Femur (tissue), 1 donor: ENCODE data around the gene HCN4.
A peak's percentile ranks its signal among the peaks of the same experiment; 100 is the strongest.

Experiments
- DNase-seq: peaks from one replicate; pipeline ENCODE4 v3.0.0-alpha.2; 2017

HCN4 gene

DNA sequence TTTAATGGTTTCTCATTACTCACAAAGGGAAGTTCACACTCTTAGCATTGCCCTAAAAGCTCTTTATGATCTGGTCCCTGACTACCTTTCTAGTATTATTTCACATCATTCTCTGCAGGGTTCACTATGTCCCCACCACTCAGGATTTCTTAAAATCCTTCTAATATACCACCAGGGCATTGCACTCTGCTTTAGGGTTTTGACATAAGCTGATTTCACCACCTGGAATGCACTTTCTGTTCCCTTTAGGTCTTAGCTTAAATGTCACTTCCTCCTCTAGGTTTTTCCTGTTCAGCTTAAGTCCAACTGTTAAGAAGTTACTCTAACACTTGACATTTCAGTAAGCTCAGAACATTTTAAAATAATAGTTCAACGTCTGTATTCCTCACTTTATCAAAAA is 81.7 kb downstream of the HCN4 start:
- no peak for DNase-seq

DNA sequence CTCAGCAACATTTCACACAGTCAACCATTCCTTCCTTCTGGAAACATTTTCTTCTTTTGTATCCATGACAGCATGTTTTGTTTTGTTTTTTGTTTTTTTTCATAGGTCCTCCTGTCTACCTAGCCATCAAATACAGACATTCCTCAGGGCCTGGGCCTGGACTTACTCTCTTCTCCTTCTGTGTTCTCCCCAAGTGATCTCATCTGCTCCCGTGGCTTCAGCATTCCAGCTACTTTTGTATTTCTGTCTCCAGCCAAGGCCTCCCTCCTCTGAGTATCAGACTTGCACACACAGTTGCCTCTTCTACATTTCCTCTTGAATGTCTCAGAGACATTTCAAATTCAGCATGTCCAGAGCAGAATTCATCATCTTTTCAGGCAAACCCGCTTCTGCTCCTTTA is 82.4 kb downstream of the HCN4 start:
- DNase-seq: no peak

DNA sequence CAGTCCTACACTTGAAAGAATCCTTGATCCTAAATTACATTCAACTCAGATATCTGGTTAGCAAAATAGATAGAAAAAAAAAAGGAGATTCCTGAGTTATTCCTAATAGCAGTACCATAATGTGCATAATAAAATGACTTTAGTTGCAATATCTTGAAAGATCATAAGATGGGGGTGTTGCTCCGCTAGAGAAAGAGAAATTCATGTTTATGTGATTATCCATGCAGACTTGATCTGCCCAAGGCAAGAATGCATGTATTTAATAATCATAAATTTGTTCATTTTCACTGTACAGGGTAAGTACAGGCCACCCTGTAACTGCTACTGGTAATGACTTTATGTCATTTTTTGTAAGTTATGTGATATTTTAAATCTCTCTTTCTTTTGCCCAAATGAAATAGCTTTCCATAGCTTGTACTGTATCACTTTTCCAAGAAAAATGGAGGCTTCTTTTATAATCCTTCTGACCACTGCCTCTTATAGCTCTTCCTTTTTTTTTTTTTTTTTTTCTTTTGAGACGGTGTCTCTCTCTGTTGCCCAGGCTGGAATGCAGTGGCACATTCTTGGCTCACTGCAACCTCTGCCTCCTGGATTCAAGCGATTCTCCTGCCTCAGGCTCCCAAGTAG is 84.6 kb downstream of the HCN4 start:
- no peak for DNase-seq

DNA sequence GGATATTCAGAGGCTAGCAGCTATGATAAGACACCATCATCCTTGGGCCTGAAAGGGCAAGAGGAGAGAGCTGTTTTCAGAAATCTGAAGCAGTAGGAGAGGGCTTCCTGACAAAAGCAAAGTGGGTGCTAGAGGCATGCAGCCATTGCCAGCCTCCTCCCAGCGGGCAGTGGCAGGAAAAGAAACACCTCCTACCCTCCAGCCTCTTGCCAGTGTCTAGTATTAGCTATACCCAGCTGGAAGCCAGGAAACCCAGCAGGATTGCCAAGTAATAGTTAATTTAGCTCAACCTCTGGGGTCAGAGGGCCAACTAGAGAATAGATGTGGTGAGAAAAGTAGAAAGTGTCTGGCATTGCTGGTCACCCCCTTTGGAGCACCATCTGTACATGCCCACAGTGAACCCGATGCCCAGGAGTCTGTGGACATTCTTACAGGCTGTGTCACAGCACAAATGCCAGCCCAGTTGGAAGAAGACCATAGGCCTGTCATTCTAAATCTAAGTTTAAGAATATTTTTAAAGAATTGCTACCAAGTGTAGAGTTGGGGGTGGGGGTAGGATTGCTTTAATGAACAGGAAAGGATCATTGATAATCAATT is 85.3 kb downstream of the HCN4 start:
- no peak for DNase-seq

DNA sequence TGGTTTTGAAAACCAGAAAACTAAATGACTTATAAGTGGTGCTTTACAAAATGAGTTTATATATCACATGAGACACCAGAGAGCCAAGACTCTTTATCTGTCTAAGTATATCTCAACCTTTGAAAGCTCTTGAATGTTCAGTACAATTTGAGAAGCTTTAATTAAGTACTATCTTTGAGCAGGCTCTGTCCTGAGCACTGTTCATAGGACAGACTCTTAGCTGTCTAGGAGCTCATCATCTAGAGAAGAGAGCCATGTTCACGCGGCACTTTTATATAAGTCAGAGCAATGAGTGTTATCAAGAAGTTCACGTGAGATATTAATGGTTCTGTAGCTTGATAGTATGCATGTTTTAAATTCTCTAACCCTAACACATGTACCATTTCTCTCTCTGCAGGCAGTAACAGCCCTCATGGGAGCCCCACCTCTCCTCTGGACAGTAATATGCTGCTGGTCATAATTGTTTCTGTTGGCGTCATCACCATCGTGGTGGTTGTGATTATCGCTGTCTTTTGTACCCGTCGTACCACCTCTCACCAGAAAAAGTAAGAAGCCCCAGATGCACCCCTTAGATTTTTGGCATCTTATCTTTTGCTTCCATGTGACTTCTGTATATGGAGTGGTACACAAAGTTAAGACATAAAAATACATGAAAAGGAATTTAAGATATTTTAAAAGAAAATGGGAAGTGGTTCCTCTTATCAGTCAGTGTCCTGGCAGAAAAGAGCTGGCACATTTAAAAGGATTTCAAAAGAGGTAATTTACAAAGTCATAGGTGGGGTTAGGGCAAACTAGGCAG is 86.0 kb downstream of the HCN4 start:
- DNase-seq: no peak

DNA sequence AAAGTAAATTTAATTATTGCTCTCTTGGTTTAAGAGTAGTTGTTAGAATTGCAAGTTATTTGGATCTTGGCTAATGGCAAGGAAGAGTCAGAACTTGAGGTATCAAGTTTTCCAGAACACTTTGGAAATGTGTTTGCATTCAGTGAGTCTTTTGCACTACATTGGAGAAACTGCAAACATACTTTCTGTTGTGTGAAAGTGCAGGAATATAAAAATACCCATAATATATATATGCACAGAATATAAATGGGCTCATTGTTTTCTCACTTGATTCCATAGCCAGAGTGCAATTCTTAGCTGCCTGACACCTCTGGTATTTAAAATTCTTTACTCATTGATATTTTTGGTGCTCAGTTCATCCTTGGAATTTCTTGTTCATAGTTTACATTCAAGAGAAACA is 92.9 kb downstream of the HCN4 start:
- DNase-seq: no peak

DNA sequence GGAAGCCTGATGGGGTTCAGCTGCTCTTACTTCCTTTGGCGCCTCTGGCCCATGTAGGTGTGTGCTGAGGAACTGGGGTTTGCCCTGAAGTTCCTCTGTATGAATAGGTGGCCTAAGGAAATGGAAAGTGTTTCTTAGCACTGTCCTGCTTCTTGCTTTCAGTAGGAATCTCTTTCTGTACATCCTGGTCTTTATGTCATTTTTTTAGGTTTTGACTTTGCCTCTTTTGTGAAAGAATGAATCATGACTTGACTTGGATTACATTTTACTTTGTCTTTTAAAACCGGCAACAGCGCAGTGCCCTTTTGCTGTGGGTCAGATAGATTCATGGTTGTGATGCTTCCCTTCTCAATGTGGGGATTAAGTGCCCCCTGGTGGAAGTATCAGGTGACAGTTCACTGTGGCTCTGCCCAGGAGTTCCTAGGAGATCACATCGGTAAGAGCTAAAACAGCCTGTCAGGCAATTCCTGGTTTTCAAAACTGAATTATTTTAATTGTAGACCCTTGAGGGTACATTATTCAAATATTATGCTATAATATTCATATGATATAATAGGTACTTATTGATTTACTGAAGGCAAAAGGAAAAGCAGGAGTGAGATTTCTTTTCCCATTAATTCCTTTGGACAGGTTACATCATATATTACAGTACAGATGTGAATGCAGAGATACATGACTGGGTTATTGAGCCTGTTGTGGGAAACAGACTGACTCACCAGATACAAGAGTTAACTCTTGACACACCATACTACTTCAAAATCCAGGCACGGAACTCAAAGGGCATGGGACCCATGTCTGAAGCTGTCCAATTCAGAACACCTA is 95.4 kb downstream of the HCN4 start:
- DNase-seq: peak; percentile 56

DNA sequence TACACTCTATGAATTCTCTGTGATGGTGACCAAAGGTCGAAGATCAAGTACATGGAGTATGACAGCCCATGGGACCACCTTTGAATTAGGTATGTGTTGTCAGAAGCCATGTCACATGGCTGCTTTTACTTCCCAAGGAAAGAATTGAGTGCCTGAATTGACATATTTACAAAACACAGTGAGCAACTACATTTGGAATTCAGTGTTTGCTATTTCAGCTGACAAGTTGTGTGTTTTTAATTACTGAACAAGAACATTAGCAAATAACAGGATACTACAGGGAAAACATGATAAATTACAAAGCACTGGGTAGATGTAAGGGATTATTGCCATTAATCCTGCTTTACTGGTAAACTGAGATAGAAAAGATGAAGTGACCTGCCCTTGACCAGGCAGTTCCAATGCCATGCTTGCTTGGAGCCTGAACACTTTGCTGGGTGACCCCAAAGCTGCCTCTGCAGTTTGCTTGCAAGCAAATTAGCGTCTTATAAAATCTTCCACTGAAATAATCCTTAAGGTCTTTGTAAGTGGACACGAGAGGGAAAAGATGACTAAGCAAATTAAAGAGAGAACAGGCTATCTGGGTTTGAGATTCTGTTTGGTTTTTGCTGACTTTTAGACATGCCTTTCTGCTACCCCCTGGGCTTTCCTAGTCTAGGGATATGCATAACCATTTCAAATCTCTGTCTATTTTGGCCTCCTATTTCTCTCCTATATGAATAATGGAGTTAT is 98.2 kb downstream of the HCN4 start:
- no peak for DNase-seq
